Measurements from ENCODE around the gene SRBD1.

DNA sequence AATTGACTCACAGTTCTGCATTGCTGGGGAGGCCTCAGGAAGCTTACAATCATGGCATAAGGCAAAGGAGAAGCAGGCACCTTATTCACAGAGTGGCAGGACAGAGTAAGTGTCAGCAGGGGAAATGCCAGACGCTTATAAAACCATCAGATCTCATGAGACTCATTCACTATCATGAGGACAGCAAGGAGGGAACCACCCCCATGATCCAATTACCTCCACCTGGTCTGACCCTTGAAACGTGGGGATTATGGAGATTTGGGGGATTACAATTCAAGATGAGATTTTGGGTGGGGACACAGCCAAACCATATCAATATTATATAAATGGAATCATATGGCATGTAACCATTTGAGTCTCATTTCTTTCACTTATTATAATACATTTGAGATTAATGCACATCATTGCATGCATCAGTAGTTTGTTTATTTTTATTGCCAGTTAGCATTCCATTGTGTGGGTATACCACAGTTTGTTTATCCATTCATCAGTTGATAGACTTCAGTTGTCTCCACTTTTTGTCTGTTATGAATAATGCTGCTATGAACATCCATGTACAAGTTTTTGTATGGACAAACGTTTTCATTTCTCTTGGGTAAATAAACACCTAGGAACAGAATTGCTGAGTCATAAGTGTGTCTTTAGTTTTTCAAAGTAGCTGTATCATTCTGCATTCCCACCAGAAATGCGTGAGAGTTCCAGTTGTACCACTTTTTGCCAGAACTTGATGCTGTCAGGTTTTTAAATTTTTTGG, 5.8 kb upstream of the SRBD1 start:
- TF ChIP-seq, protein P1, sequence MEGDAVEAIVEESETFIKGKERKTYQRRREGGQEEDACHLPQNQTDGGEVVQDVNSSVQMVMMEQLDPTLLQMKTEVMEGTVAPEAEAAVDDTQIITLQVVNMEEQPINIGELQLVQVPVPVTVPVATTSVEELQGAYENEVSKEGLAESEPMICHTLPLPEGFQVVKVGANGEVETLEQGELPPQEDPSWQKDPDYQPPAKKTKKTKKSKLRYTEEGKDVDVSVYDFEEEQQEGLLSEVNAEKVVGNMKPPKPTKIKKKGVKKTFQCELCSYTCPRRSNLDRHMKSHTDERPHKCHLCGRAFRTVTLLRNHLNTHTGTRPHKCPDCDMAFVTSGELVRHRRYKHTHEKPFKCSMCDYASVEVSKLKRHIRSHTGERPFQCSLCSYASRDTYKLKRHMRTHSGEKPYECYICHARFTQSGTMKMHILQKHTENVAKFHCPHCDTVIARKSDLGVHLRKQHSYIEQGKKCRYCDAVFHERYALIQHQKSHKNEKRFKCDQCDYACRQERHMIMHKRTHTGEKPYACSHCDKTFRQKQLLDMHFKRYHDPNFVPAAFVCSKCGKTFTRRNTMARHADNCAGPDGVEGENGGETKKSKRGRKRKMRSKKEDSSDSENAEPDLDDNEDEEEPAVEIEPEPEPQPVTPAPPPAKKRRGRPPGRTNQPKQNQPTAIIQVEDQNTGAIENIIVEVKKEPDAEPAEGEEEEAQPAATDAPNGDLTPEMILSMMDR (IDR thresholded peaks at IDR 0.05) = no peak
- no peak for TF ChIP-seq POLR2A (IDR thresholded peaks at IDR 0.05)

Data from stomach (tissue), 4 donors.